ENCODE data around the gene TGFBR3.

DNA sequence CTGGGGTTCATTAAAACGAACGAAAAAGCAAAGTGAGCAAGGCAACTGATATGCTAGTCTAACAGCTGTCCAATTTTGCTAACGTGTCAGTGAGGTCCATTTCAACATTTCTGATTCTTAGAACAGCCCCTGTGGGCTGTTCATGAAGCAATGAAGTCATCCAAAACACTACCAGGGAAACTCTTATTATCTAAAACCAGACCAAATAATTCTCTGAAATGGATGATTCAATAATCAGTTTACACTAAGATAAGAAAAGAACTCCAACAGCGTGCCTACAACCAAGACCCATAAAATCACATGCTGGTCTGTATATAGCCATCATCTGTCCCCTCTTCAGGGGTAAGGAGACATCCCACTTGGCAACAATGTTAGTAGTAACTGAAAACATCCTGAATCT is 122.7 kb downstream of the TGFBR3 start:
- no peak for TF ChIP-seq CTCF (conservative IDR thresholded peaks at IDR 0.05 in 1 of 2, IDR thresholded peaks at IDR 0.05 in 1 of 2; ENCODE audit: extremely low read depth in 1 of 2, insufficient read depth in 1 of 2, low read depth in 1 of 2, low read length in 2 of 2)
- no peak for TF ChIP-seq EZH2 (IDR thresholded peaks at IDR 0.05; ENCODE audit: borderline replicate concordance, low read length)

Data from mammary epithelial cell (primary cell).